Prostate gland (tissue), 2 donors: ENCODE measurements around the gene FOXL1. TPM values are rescaled to one million over a fixed set of nuclear protein-coding genes. Genes with fewer than 3 reads are reported as not detected.

Source experiments
- DNase-seq: peaks from one replicate; pipeline ENCODE4 v3.0.0-alpha.2; 2019; ENCODE audit warnings: low spot score
- H3K27ac ChIP-seq, 2 donors: fragments of 200-600 bp; sonication (generic); 2 replicates each; pipeline ENCODE4 v1.5.1; 2017 to 2019
- H3K27me3 ChIP-seq: fragments of 200-600 bp; sonication (generic); replicated peaks from 2 replicates; pipeline ENCODE4 v1.5.1; 2019; ENCODE audit not compliant: insufficient read depth
- H3K36me3 ChIP-seq, 2 donors: fragments of 200-600 bp; sonication (generic); 1 replicate in 1 of 2; 2 replicates in 1 of 2; pipeline versions ENCODE4 v1.5.1 to v1.8.1; 2017 to 2019
- H3K4me1 ChIP-seq: fragments of 200-600 bp; sonication (generic); replicated peaks from 2 replicates; pipeline ENCODE4 v1.5.1; 2019
- H3K4me3 ChIP-seq, 2 donors: fragments of 200-600 bp; sonication (generic); 2 replicates each; pipeline ENCODE4 v1.5.1; 2017 to 2019
- H3K9me3 ChIP-seq: fragments of 200-600 bp; sonication (generic); 2 replicates; pipeline ENCODE4 v1.5.1; 2017
- POLR2A ChIP-seq: fragments of 450-650 bp; IDR thresholded peaks from one replicate; pipeline ENCODE4 v1.6.1; 2016; ENCODE audit warnings: antibody characterized with exemption, mild to moderate bottlenecking
- POLR2AphosphoS5 ChIP-seq: sonication (generic); formaldehyde crosslinking; IDR thresholded peaks from one replicate; pipeline ENCODE4 v1.6.1; 2017; ENCODE audit warnings: antibody characterized with exemption
- WGBS: methylation state at CpG from one replicate; pipeline ENCODE4 v1.1.5; 2018; 5-methylcytosine and 5-hydroxymethylcytosine counted together
- intact Hi-C: fragments of 100-400 bp; cut with DNase I; formaldehyde crosslinking; loops from one replicate; pipeline ENCODE4 v1.14.2; 2022
- total RNA-seq, 2 donors: library from RNA; depleted of rRNA; stranded (reverse); fragments of >200 nt; gene quantifications; one replicate each; pipeline ENCODE4 v1.1.0, GENCODE V29; 2016
- TF ChIP-seq, protein P1 (sequence below), 4 experiments: fragments of 200-600 bp in 2 of 4; fragments of 450-650 bp in 2 of 4; sonication (generic) in 2 of 4; IDR thresholded peaks; 1 replicate in 3 of 4; 2 replicates in 1 of 4; pipeline ENCODE4 v1.5.1; 2016 to 2019; ENCODE audit warnings: antibody characterized with exemption in 4 of 4, mild to moderate bottlenecking in 2 of 4, moderate library complexity in 2 of 4

The FOXL1 gene
- total RNA-seq, 2 donors from 2014 or later: 0.87 to 8.6 TPM

DNA sequence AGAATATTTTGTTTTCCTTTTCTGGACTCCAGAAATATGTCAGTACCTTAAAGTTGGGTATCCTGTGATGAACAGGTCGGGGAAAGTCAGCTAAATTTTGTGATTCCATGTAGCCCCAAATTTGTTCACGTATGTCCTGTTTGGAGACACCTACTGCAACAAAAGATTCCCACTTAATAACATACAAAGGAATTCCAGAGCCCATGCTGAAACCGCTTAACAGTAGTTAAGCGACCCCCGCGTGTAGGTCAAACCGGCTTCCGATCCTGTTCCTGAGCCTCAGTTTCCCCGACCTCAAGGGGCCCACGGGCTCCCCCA, 23.8 kb upstream of the FOXL1 start:
- H3K4me1 ChIP-seq: no peaks in the 10 kb centered on the region
- H3K27ac ChIP-seq: peak overlapping the region; percentile 79 to 80
- H3K36me3 ChIP-seq: peaks cover 0 to 5% of the 10 kb centered on the region in 2 donors
- 3% methylated on average over 10 of the region's 10 CpGs for WGBS
- TF ChIP-seq POLR2A: no peak
- no peak for TF ChIP-seq POLR2AphosphoS5
- TF ChIP-seq, protein P1, sequence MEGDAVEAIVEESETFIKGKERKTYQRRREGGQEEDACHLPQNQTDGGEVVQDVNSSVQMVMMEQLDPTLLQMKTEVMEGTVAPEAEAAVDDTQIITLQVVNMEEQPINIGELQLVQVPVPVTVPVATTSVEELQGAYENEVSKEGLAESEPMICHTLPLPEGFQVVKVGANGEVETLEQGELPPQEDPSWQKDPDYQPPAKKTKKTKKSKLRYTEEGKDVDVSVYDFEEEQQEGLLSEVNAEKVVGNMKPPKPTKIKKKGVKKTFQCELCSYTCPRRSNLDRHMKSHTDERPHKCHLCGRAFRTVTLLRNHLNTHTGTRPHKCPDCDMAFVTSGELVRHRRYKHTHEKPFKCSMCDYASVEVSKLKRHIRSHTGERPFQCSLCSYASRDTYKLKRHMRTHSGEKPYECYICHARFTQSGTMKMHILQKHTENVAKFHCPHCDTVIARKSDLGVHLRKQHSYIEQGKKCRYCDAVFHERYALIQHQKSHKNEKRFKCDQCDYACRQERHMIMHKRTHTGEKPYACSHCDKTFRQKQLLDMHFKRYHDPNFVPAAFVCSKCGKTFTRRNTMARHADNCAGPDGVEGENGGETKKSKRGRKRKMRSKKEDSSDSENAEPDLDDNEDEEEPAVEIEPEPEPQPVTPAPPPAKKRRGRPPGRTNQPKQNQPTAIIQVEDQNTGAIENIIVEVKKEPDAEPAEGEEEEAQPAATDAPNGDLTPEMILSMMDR (IDR thresholded peaks at IDR 0.05): no peak
- H3K9me3 ChIP-seq: no peaks in the 10 kb centered on the region
- peak overlapping the region; percentile 79 to 87 for H3K4me3 ChIP-seq
- intact Hi-C loops: no loop called here
- H3K27me3 ChIP-seq: no peaks in the 10 kb centered on the region
- DNase-seq: no peak

DNA sequence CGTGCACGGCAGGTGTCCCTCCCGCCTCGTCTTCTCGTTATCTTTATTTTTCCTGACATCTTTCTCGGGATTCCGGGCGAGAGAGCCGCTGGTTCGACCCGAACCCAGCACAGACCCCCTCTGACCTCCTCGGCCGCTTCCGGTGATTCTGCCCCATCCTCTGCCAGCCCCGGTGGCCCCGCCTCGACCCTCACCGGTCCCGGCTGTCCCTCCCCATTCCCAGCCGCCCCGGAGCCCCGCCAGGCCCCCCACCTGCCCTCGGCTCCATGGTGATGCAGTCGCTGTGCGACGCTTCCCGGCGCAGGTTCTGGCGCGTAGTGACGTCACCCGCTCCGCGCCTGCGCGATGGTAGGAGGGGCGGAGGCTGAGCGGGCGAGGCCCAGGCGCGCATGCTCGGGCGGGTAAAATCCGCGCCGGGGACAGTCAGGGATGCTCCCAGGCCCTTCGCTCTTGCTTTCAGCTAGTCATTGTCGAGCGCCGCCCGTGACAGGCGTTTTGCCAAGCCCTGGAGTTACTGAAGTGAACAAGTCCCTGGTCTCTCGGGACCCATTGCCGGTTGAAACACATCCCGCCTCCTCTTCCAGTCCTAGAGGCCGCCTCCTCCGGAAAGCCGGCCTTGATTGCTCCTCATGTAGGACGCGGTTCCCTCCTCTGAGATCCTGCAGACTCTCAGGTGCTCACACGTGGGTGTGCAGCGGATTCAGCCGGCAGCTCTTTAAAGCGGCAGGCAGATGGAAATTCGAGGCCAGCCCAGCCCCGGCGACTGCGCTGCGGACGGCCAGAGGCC, 23.2 kb upstream of the FOXL1 start, which contains the start of gene MTHFSD:
TSS of gene MTHFSD (minus strand) at position 319 of the 787 bp plus-strand sequence. CDS start at position 268, 51 bp downstream.
- peaks cover 0 to 5% of the 10 kb centered on the region in 2 donors for H3K36me3 ChIP-seq
- TF ChIP-seq POLR2A (peak; percentile 63), POLR2AphosphoS5 (peak; percentile 99)
- TF ChIP-seq, protein P1 (IDR thresholded peaks at IDR 0.05): peak in 1 of 4 experiments; percentile 35
- no peaks in the 10 kb centered on the region for H3K9me3 ChIP-seq
- H3K27ac ChIP-seq: peak within 1 kb of the TSS; percentile 79 to 80
- peak; percentile 86 for DNase-seq
- H3K27me3 ChIP-seq: no peaks in the 10 kb centered on the region
- peak within 1 kb of the TSS; percentile 79 to 87 for H3K4me3 ChIP-seq
- no peaks in the 10 kb centered on the region for H3K4me1 ChIP-seq
- intact Hi-C loops: no loop called here
- WGBS: 4% methylated on average over 57 of the region's 70 CpGs

DNA sequence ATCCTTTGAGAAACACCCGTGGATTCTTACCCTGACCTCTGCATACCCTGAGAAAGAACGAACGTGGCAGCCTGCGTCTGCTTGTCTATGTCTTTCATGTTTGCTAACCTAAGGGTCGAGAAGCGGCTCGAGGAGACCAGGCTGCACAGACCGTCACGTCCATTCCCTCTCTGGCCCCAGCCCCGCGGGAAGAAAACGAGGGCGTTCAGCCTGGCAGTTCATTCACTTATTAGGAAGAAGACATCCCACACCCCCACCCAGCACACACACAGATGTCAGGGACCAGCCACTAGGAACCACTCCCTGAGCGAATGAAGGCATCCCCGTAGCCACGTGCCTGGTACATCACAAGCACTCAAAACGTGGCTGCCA, 22.7 kb upstream of the FOXL1 start:
- peak overlapping the region in 1 of 2 donors; percentile 80 for H3K27ac ChIP-seq
- no peaks in the 10 kb centered on the region for H3K27me3 ChIP-seq
- H3K4me3 ChIP-seq: peak overlapping the region; percentile 79 to 87
- no peaks in the 10 kb centered on the region for H3K9me3 ChIP-seq
- WGBS: 34% methylated on average over 17 of the region's 17 CpGs
- H3K36me3 ChIP-seq: peaks cover 0 to 5% of the 10 kb centered on the region in 2 donors
- no peak for DNase-seq
- intact Hi-C loops: no loop called here
- no peaks in the 10 kb centered on the region for H3K4me1 ChIP-seq
- TF ChIP-seq POLR2A (no peak), POLR2AphosphoS5 (no peak)
- TF ChIP-seq, protein P1 (IDR thresholded peaks at IDR 0.05): no peak

DNA sequence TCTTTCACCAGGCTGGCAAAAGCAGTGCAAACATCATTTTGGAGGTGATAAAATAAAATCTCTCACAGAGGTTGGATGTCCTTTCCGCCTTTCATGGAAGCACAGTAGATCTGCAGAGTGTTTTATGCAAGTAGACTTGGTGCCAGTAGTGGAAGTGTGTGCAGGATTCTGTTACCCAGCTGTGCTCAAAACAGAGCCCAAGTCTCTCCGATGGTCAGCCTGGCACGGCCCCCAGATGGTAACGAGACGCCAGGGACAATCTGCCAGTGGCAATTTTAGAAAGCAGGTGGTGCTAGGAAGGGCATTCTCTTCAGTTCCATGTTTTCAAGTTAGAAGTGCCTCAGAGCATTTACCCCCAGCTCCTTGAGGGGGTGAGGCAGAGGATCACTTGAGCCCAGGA, 21.8 kb upstream of the FOXL1 start:
- no peak for DNase-seq
- no peak overlapping the region for H3K4me3 ChIP-seq
- peaks cover 0 to 5% of the 10 kb centered on the region in 2 donors for H3K36me3 ChIP-seq
- H3K4me1 ChIP-seq: no peaks in the 10 kb centered on the region
- 45% methylated on average over 5 of the region's 5 CpGs for WGBS
- H3K9me3 ChIP-seq: no peaks in the 10 kb centered on the region
- TF ChIP-seq, protein P1 (IDR thresholded peaks at IDR 0.05): no peak
- TF ChIP-seq POLR2AphosphoS5: no peak
- TF ChIP-seq POLR2A: no peak
- H3K27me3 ChIP-seq: no peaks in the 10 kb centered on the region
- intact Hi-C loops: no loop called here
- no peak overlapping the region for H3K27ac ChIP-seq

DNA sequence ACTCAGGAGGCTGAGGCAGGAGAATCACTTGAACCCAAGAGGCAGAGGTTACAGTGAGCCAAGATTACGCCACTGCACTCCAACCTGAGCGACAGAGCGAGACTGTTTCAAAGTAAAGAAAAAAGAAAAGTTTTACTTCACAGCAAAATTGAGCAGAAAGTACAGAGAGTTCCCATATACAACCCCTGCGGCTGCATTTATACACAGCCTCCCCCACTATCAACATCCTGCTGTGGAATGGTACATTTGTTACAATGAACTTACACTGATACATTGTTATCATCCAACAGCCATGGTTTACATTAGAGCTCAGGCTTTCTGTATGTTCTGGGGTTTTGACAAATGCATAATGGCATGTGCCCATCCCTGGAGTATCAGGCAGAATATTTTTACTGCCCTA, 20.8 kb upstream of the FOXL1 start:
- H3K27ac ChIP-seq: no peak overlapping the region
- H3K4me3 ChIP-seq: no peak overlapping the region
- TF ChIP-seq POLR2AphosphoS5: no peak
- TF ChIP-seq POLR2A: no peak
- TF ChIP-seq, protein P1 (IDR thresholded peaks at IDR 0.05): no peak
- DNase-seq: no peak
- WGBS: 78% methylated on average over 4 of the region's 4 CpGs
- no peaks in the 10 kb centered on the region for H3K36me3 ChIP-seq
- intact Hi-C loops: no loop called here
- no peaks in the 10 kb centered on the region for H3K9me3 ChIP-seq
- H3K27me3 ChIP-seq: no peaks in the 10 kb centered on the region
- H3K4me1 ChIP-seq: no peaks in the 10 kb centered on the region
